Germinal center (tissue), 1 donor: ENCODE results near the gene TKFC.

ENCODE experiments used
- DNase-seq: peaks from one replicate; pipeline ENCODE4 v3.0.0; 2012; ENCODE audit warnings: mixed read lengths, low spot score

Gene TKFC

GRCh38 chr11:61315260-61315659, 17.8 kb upstream of the TKFC start:
- DNase-seq = no peak

- no peak for DNase-seq
These were observed 7.2 kb upstream of the TKFC start for GRCh38 chr11:61325649-61326414.

- no peak for DNase-seq
These were observed 5.4 kb upstream of the TKFC start for GRCh38 chr11:61327669-61328071.

- no peak for DNase-seq
These were observed 4.7 kb upstream of the TKFC start for GRCh38 chr11:61328351-61328750.

- no peak for DNase-seq
These were observed 3.2 kb upstream of the TKFC start for GRCh38 chr11:61329871-61330270.

GRCh38 chr11:61331651-61332050, 1.4 kb upstream of the TKFC start:
- no peak for DNase-seq

GRCh38 chr11:61332281-61332796, 689 bp upstream of the TKFC start:
- DNase-seq = peak; percentile 35

GRCh38 chr11:61333550-61334433, 764 bp downstream of the TKFC start:
- DNase-seq = no peak

- no peak for DNase-seq
These were observed 1.7 kb downstream of the TKFC start for GRCh38 chr11:61334434-61335354.

GRCh38 chr11:61335355-61335710, 2.3 kb downstream of the TKFC start:
- no peak for DNase-seq

- DNase-seq = peak; percentile 88
These were observed 3.3 kb downstream of the TKFC start for GRCh38 chr11:61336171-61336935.

GRCh38 chr11:61337706-61338470, 4.9 kb downstream of the TKFC start:
- no peak for DNase-seq

- DNase-seq = no peak
These were observed 5.9 kb downstream of the TKFC start for GRCh38 chr11:61338783-61339489.

- DNase-seq = no peak
These were observed 6.5 kb downstream of the TKFC start for GRCh38 chr11:61339490-61339878.

GRCh38 chr11:61340979-61341378, 8.0 kb downstream of the TKFC start:
- no peak for DNase-seq

GRCh38 chr11:61341706-61342105, 8.7 kb downstream of the TKFC start:
- DNase-seq = no peak

GRCh38 chr11:61342207-61342803, 9.3 kb downstream of the TKFC start:
- no peak for DNase-seq

GRCh38 chr11:61343792-61344745, 11.0 kb downstream of the TKFC start:
- no peak for DNase-seq
